Measurements from ENCODE around the gene EBF3.

EBF3 gene

GRCh38 chr10:129808092-129808983 lies 155.7 kb downstream of the EBF3 start:
- Mint-ChIP-seq H3K27me3 (ENCODE audit: low read depth) (no peaks in the 10 kb centered on the region), H3K9me3 (peaks cover 20% of the 10 kb centered on the region), H3K4me3 (no peak overlapping the region), H3K4me1 (ENCODE audit: low read depth) (no peaks in the 10 kb centered on the region), H3K36me3 (ENCODE audit: low read depth) (peaks cover 2% of the 10 kb centered on the region), H3K27ac (no peak overlapping the region)

GRCh38 chr10:129807211-129807610 lies 156.9 kb downstream of the EBF3 start:
- Mint-ChIP-seq H3K4me1 (ENCODE audit: low read depth) (no peaks in the 10 kb centered on the region), H3K27ac (no peak overlapping the region), H3K9me3 (peaks cover 26% of the 10 kb centered on the region), H3K4me3 (no peak overlapping the region), H3K36me3 (ENCODE audit: low read depth) (peaks cover 2% of the 10 kb centered on the region), H3K27me3 (ENCODE audit: low read depth) (no peaks in the 10 kb centered on the region)

DNA sequence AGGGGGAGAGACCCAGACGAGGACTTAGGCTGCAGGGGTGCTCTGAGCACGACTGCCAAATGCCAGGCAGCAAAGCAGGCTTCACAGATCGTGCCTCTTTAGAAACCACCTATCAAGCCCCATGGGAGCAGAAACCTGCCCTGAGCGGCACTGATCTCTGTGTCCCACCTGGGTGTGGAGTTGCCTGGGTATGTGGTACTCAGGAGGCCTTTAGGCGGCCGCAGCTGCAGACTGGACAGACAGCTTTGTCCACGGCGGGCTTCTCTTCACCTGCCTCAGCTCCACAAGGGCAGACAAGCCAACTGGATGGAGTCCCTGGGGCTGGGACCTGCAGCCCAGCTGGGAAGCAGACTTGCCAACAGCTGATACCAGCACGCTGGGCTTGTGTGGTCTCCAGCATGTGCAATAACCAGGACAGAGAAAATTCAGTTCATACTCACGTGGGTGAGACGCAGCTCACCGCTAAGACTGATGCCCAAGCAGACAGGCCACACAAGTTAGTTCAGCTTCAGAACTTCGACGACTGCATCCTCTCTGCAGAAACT lies 163.2 kb downstream of the EBF3 start:
- no peaks in the 10 kb centered on the region for H3K27me3 Mint-ChIP-seq (ENCODE audit: low read depth)
- H3K36me3 Mint-ChIP-seq (ENCODE audit: low read depth) = peaks cover 2% of the 10 kb centered on the region
- H3K27ac Mint-ChIP-seq = no peak overlapping the region
- H3K4me1 Mint-ChIP-seq (ENCODE audit: low read depth) = no peaks in the 10 kb centered on the region
- H3K4me3 Mint-ChIP-seq = no peak overlapping the region
- peaks cover 27% of the 10 kb centered on the region for H3K9me3 Mint-ChIP-seq

DNA sequence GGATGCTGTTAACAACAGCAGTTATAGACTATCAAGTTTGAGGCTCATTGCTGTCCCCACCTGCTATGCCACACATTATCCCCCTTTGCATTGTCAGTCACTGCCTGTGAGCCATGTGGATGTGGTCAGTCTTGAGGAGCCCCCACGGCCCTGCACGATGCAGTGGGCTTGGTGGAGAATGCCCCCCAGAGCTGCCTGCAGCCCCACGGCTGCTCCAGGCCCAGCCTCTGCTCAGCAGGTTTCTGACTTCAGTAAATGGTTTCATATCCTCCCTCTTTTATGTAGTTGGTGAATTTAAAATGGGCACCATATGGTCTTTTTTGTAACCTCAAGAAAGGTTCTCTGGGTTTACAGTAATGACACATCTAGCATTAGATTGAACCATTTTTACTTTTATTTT lies 164.1 kb downstream of the EBF3 start:
- Mint-ChIP-seq H3K27me3 (ENCODE audit: low read depth) (no peaks in the 10 kb centered on the region), H3K9me3 (peaks cover 28% of the 10 kb centered on the region), H3K27ac (no peak overlapping the region), H3K36me3 (ENCODE audit: low read depth) (peaks cover 2% of the 10 kb centered on the region), H3K4me3 (no peak overlapping the region), H3K4me1 (ENCODE audit: low read depth) (no peaks in the 10 kb centered on the region)

DNA sequence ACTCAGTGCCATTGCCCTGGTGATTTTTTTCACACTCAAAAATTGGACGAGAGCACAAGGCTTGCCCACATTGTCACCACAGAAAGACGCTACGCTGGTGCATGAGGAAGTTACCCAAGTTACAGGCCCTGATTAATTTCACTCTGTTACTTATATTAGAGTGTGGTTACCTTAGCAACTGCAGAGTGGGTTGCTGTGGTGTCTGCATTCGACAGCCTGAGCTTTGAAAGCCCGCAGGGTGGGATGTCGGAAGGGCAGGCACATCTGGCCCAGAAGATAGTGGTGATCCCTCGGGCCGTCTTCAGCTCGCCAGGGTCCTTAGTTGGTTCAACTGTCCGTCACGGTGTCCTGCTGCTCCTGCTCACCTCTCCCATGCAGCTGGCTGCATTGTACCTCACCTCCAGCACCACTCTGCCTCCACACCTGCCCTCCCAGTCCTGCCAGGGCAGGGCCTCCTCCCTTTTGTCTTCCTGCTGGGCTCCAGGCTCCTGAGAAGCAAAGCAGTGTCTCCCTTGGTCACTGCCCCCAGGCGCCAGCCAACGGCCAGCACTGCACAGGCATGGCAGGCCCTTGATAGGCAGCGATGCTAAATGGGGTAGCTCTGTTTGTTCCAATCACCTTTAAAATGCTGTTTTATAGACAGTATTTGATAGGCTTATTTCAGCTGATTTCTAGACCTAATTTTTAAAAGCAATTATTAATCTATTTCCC lies 167.2 kb downstream of the EBF3 start:
- Mint-ChIP-seq H3K36me3 (ENCODE audit: low read depth) (no peaks in the 10 kb centered on the region), H3K9me3 (peaks cover 14% of the 10 kb centered on the region), H3K27ac (no peak overlapping the region), H3K4me3 (no peak overlapping the region), H3K27me3 (ENCODE audit: low read depth) (no peaks in the 10 kb centered on the region), H3K4me1 (ENCODE audit: low read depth) (no peaks in the 10 kb centered on the region)

DNA sequence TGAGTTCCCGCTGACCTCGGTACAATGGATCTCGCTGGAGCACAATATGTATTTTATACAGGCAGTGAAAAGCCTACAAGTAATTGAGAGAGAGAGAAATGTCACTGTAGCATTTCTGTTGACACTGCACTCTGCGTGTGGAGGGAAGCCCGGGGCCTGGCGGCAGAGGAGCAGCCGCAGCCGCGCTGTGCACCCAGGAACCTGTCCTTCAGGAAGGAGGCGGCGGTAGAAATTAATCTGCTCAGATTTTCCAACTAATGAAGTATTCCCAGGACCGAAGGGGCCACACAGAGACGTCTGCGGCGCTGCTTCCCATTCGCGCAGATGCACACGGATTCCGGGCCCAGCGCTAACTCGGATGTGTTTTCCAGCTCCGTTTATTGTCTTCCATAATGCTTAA lies 170.1 kb downstream of the EBF3 start:
- Mint-ChIP-seq H3K9me3 (peaks cover 21% of the 10 kb centered on the region), H3K4me1 (ENCODE audit: low read depth) (no peaks in the 10 kb centered on the region), H3K27me3 (ENCODE audit: low read depth) (no peaks in the 10 kb centered on the region), H3K36me3 (ENCODE audit: low read depth) (no peaks in the 10 kb centered on the region), H3K4me3 (no peak overlapping the region), H3K27ac (no peak overlapping the region)

GRCh38 chr10:129793479-129793878 lies 170.6 kb downstream of the EBF3 start:
- Mint-ChIP-seq H3K36me3 (ENCODE audit: low read depth) (no peaks in the 10 kb centered on the region), H3K4me1 (ENCODE audit: low read depth) (no peaks in the 10 kb centered on the region), H3K4me3 (no peak overlapping the region), H3K27me3 (ENCODE audit: low read depth) (no peaks in the 10 kb centered on the region), H3K27ac (no peak overlapping the region), H3K9me3 (peaks cover 22% of the 10 kb centered on the region)

DNA sequence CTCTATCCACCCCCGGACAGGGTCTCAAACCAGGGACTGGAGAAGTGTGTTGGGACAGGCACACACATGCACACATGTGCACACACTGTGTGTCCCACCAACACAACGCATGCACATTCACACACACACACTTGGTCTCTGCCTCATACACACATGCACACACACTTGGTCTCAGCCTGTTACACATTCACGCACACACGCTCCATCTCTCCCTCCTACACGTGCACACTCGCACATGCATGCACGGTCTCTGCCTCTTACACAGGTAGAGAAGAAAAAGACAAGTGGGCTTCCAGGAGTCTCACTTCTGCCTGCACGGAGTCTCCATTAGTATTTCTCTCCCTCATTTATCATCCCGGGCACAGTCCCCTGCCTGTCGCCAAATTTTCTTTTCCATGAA lies 171.2 kb downstream of the EBF3 start:
- Mint-ChIP-seq H3K9me3 (peaks cover 22% of the 10 kb centered on the region), H3K4me3 (no peak overlapping the region), H3K36me3 (ENCODE audit: low read depth) (no peaks in the 10 kb centered on the region), H3K4me1 (ENCODE audit: low read depth) (no peaks in the 10 kb centered on the region), H3K27ac (no peak overlapping the region), H3K27me3 (ENCODE audit: low read depth) (no peaks in the 10 kb centered on the region)

GRCh38 chr10:129792141-129792540 lies 171.9 kb downstream of the EBF3 start:
- H3K27ac Mint-ChIP-seq = no peak overlapping the region
- no peaks in the 10 kb centered on the region for H3K4me1 Mint-ChIP-seq (ENCODE audit: low read depth)
- peaks cover 27% of the 10 kb centered on the region for H3K9me3 Mint-ChIP-seq
- no peak overlapping the region for H3K4me3 Mint-ChIP-seq
- H3K36me3 Mint-ChIP-seq (ENCODE audit: low read depth) = no peaks in the 10 kb centered on the region
- H3K27me3 Mint-ChIP-seq (ENCODE audit: low read depth) = no peaks in the 10 kb centered on the region

- H3K27me3 Mint-ChIP-seq (ENCODE audit: low read depth) = no peaks in the 10 kb centered on the region
- H3K4me1 Mint-ChIP-seq (ENCODE audit: low read depth) = no peaks in the 10 kb centered on the region
- no peak overlapping the region for H3K27ac Mint-ChIP-seq
- H3K9me3 Mint-ChIP-seq = peaks cover 29% of the 10 kb centered on the region
- H3K4me3 Mint-ChIP-seq = no peak overlapping the region
- no peaks in the 10 kb centered on the region for H3K36me3 Mint-ChIP-seq (ENCODE audit: low read depth)
Measured at GRCh38 chr10:129790715-129791446, 173.2 kb downstream of the EBF3 start.

DNA sequence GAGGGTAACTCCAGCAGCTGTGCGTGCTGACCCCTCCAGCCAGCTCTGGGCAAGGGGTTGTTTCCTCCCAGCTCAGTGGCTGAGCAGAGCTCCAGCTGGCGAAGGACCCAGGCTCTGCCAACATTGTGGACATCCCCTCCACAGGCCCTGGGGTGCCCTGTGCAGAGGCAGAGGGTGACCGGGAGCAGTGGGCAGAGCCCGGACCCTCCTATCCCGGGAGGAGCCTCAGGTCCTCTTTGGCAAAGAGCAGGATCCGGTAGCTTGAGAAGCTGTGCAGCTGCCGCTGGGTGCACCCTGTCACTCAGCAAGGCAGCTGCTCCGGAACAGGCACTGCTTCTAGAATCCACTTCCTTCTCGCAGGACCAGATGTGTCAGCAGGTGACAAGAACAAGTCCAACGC lies 175.9 kb downstream of the EBF3 start:
- peaks cover 27% of the 10 kb centered on the region for H3K9me3 Mint-ChIP-seq
- H3K36me3 Mint-ChIP-seq (ENCODE audit: low read depth) = no peaks in the 10 kb centered on the region
- no peaks in the 10 kb centered on the region for H3K4me1 Mint-ChIP-seq (ENCODE audit: low read depth)
- H3K27me3 Mint-ChIP-seq (ENCODE audit: low read depth) = no peaks in the 10 kb centered on the region
- no peak overlapping the region for H3K4me3 Mint-ChIP-seq
- no peak overlapping the region for H3K27ac Mint-ChIP-seq

GRCh38 chr10:129787557-129787956 lies 176.5 kb downstream of the EBF3 start:
- Mint-ChIP-seq H3K36me3 (ENCODE audit: low read depth) (no peaks in the 10 kb centered on the region), H3K27ac (no peak overlapping the region), H3K4me3 (no peak overlapping the region), H3K4me1 (ENCODE audit: low read depth) (no peaks in the 10 kb centered on the region), H3K9me3 (peaks cover 22% of the 10 kb centered on the region), H3K27me3 (ENCODE audit: low read depth) (no peaks in the 10 kb centered on the region)

- Mint-ChIP-seq H3K4me3 (no peak overlapping the region), H3K9me3 (peaks cover 20% of the 10 kb centered on the region), H3K27me3 (ENCODE audit: low read depth) (no peaks in the 10 kb centered on the region), H3K4me1 (ENCODE audit: low read depth) (no peaks in the 10 kb centered on the region), H3K36me3 (ENCODE audit: low read depth) (no peaks in the 10 kb centered on the region), H3K27ac (no peak overlapping the region)
Measured at GRCh38 chr10:129786216-129786615, 177.9 kb downstream of the EBF3 start.

- Mint-ChIP-seq H3K27ac (no peak overlapping the region), H3K4me1 (ENCODE audit: low read depth) (no peaks in the 10 kb centered on the region), H3K4me3 (no peak overlapping the region), H3K9me3 (peaks cover 15% of the 10 kb centered on the region), H3K27me3 (ENCODE audit: low read depth) (no peaks in the 10 kb centered on the region), H3K36me3 (ENCODE audit: low read depth) (no peaks in the 10 kb centered on the region)
Measured at GRCh38 chr10:129785536-129785981, 178.5 kb downstream of the EBF3 start.
